A549 treated with dexamethasone at 1 μM for 4 hours (cell line): ENCODE results near the gene TPGS2. TPM values are rescaled to one million over a fixed set of nuclear protein-coding genes. Genes with fewer than 3 reads are reported as not detected.

Experiments
- total RNA-seq: library from RNA; stranded (reverse); fragments of 200-300 nt; extraction: Qiagen RNA extraction; gene quantifications from 5 replicates; pipeline ENCODE4 v1.2.3, GENCODE V29; 2022

TPGS2 gene
- total RNA-seq, result 79.9 to 91.8 TPM (median 89.2 TPM) in 5 replicates

GRCh38 chr18:36828630-36829361 lies at the start of gene TPGS2, which contains the start of gene KIAA1328:
Gene TPGS2, minus strand, starts transcription at chr18:36829002. Its CDS starts 235 bp downstream, at chr18:36828767.
Gene KIAA1328, plus strand, starts transcription at chr18:36829127. Its CDS starts 12 bp downstream, at chr18:36829139.

Other genes with a start within 250 kb of the TPGS2 start
- gene KIAA1328, start 125 bp upstream of the TPGS2 start, total RNA-seq, result 1.3 to 1.8 TPM (median 1.5 TPM) in 5 replicates